ENCODE measurements around the gene PKN1.

The PKN1 gene

DNA sequence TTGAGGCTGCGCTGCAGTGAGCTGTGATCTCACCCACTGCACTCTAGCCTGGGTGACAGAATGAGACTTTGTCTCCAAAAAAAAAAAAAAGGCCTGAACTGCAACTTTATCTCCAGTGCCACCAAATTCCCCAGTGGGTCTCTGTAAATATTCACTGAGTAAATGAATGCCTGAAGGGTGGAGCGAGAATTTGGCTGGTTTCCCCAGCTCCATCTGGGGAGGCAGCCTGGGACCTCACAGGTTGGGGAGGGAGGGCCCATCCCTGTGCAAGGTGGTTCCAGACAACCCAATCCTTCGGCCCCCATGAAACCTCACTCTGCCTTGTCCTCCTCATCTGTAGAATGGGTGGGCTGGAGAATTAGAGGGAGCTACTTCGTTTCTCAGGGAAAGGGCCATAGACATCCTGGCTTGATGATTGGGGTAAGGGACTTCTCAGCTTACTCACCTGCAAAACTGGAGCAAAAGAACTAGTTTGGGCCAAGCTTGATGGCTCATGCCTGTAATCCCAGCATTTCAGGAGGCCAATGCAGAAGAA lies 4.2 kb upstream of the PKN1 start (continued):
- TF ChIP-seq, protein P1, sequence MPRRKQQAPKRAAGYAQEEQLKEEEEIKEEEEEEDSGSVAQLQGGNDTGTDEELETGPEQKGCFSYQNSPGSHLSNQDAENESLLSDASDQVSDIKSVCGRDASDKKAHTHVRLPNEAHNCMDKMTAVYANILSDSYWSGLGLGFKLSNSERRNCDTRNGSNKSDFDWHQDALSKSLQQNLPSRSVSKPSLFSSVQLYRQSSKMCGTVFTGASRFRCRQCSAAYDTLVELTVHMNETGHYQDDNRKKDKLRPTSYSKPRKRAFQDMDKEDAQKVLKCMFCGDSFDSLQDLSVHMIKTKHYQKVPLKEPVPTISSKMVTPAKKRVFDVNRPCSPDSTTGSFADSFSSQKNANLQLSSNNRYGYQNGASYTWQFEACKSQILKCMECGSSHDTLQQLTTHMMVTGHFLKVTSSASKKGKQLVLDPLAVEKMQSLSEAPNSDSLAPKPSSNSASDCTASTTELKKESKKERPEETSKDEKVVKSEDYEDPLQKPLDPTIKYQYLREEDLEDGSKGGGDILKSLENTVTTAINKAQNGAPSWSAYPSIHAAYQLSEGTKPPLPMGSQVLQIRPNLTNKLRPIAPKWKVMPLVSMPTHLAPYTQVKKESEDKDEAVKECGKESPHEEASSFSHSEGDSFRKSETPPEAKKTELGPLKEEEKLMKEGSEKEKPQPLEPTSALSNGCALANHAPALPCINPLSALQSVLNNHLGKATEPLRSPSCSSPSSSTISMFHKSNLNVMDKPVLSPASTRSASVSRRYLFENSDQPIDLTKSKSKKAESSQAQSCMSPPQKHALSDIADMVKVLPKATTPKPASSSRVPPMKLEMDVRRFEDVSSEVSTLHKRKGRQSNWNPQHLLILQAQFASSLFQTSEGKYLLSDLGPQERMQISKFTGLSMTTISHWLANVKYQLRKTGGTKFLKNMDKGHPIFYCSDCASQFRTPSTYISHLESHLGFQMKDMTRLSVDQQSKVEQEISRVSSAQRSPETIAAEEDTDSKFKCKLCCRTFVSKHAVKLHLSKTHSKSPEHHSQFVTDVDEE (CRISPR knock-in tag; IDR thresholded peaks at IDR 0.05): no peak

DNA sequence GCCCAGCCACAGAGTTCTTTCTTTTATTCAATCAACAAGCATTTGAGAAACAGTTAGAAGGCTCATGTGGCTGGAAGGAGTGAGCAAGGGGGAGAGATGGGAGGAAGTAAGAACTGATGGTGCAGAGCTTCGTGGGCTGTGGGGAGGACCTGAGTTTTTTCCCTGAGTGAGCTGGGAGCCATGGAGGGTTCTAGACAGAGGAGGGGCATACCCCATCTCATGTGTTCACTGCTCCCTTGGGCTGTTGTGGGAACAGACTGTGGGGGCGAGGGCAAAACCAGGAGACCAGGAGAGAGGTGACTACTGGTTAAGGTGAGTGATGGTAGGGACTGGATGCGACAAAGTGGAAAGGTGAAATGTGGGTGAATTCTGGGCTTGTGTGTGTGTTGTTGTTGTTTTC lies 2.4 kb upstream of the PKN1 start:
- TF ChIP-seq GLIS3 (CRISPR knock-in tag; IDR thresholded peaks at IDR 0.05) (no peak), RARB (CRISPR knock-in tag; IDR thresholded peaks at IDR 0.05) (no peak), BACH2 (CRISPR knock-in tag; IDR thresholded peaks at IDR 0.05; ENCODE audit: borderline replicate concordance) (no peak), TOX (CRISPR knock-in tag; IDR thresholded peaks at IDR 0.05; ENCODE audit: borderline replicate concordance) (no peak), ZFP30 (CRISPR knock-in tag; IDR thresholded peaks at IDR 0.05) (no peak), PPARA (CRISPR knock-in tag; IDR thresholded peaks at IDR 0.05; ENCODE audit: borderline replicate concordance) (no peak), ZNF8 (CRISPR knock-in tag; IDR thresholded peaks at IDR 0.05) (no peak), ZNF565 (CRISPR knock-in tag; conservative IDR thresholded peaks at IDR 0.05; ENCODE audit: low read depth) (no peak), ESRRG (CRISPR knock-in tag; IDR thresholded peaks at IDR 0.05) (no peak), OSR1 (CRISPR knock-in tag; IDR thresholded peaks at IDR 0.05) (no peak), CSDC2 (CRISPR knock-in tag; IDR thresholded peaks at IDR 0.05) (no peak), ARNTL (CRISPR knock-in tag; IDR thresholded peaks at IDR 0.05; ENCODE audit: borderline replicate concordance, low read depth) (no peak), ISL1 (CRISPR knock-in tag; IDR thresholded peaks at IDR 0.05) (no peak), SNAI2 (CRISPR knock-in tag; IDR thresholded peaks at IDR 0.05) (no peak), TCF4 (CRISPR knock-in tag; IDR thresholded peaks at IDR 0.05; ENCODE audit: borderline replicate concordance) (no peak), ZNF70 (CRISPR knock-in tag; IDR thresholded peaks at IDR 0.05) (no peak), ZC3H10 (CRISPR knock-in tag; IDR thresholded peaks at IDR 0.05) (no peak)
- TF ChIP-seq, protein P2, sequence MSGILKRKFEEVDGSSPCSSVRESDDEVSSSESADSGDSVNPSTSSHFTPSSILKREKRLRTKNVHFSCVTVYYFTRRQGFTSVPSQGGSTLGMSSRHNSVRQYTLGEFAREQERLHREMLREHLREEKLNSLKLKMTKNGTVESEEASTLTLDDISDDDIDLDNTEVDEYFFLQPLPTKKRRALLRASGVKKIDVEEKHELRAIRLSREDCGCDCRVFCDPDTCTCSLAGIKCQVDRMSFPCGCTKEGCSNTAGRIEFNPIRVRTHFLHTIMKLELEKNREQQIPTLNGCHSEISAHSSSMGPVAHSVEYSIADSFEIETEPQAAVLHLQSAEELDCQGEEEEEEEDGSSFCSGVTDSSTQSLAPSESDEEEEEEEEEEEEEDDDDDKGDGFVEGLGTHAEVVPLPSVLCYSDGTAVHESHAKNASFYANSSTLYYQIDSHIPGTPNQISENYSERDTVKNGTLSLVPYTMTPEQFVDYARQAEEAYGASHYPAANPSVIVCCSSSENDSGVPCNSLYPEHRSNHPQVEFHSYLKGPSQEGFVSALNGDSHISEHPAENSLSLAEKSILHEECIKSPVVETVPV (CRISPR knock-in tag; IDR thresholded peaks at IDR 0.05): no peak
- TF ChIP-seq, protein P3, sequence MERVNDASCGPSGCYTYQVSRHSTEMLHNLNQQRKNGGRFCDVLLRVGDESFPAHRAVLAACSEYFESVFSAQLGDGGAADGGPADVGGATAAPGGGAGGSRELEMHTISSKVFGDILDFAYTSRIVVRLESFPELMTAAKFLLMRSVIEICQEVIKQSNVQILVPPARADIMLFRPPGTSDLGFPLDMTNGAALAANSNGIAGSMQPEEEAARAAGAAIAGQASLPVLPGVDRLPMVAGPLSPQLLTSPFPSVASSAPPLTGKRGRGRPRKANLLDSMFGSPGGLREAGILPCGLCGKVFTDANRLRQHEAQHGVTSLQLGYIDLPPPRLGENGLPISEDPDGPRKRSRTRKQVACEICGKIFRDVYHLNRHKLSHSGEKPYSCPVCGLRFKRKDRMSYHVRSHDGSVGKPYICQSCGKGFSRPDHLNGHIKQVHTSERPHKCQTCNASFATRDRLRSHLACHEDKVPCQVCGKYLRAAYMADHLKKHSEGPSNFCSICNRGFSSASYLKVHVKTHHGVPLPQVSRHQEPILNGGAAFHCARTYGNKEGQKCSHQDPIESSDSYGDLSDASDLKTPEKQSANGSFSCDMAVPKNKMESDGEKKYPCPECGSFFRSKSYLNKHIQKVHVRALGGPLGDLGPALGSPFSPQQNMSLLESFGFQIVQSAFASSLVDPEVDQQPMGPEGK (CRISPR knock-in tag; IDR thresholded peaks at IDR 0.05; ENCODE audit: borderline replicate concordance): no peak
- TF ChIP-seq, protein P4, sequence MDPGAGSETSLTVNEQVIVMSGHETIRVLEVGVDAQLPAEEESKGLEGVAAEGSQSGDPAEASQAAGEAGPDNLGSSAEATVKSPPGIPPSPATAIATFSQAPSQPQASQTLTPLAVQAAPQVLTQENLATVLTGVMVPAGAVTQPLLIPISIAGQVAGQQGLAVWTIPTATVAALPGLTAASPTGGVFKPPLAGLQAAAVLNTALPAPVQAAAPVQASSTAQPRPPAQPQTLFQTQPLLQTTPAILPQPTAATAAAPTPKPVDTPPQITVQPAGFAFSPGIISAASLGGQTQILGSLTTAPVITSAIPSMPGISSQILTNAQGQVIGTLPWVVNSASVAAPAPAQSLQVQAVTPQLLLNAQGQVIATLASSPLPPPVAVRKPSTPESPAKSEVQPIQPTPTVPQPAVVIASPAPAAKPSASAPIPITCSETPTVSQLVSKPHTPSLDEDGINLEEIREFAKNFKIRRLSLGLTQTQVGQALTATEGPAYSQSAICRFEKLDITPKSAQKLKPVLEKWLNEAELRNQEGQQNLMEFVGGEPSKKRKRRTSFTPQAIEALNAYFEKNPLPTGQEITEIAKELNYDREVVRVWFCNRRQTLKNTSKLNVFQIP (CRISPR knock-in tag; IDR thresholded peaks at IDR 0.05; ENCODE audit: borderline replicate concordance, low read depth): no peak
- no peak for ATAC-seq

DNA sequence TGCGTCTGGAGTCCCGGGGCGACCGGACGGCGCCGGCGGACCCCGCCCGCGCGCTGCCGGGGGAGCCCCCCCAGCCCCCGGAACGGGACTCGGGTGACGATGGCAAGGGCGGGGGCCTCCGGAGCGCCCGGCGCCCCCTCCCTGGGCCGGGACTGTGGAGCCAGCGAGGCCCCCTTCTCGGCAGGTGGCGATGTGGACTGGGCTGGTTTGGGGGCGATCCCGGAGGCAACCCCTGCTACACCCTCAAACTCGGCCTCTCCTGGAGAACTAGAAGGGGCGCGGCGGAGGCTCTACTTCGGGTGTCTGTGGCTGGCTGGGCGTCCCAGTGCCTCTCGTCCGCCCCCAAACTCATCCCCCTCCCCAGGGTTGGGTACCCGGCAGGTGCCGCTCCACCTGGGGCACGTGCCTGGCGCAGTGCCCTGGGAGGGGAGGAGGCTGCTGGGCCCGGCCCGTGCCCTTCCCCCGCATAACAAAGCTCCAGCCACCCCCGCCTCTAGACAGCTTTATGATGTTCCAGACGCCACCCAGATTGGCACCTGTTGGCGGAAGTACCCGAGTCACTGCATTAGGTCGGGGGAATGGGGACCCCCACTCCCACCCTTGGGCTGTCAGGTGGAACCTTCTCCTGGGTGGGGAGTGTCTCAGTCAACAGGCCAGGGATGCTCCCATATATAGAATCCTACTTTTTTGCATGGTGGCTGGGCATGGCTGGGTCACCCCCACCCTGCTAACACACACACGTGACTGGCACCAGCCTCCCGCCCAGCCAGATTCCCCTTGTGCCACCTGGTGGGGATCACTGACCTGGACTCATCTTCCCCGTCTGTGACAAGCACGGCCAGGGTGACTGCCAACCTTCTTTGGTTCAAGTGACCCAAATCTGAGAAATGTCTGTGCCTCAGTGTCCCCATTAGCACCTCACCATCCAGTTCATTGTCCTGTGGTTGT lies 722 bp downstream of the PKN1 start:
- no peak for TF ChIP-seq ISL1 (CRISPR knock-in tag; IDR thresholded peaks at IDR 0.05)
- TF ChIP-seq, protein P1 (CRISPR knock-in tag; IDR thresholded peaks at IDR 0.05): no peak
- TF ChIP-seq ZNF70 (CRISPR knock-in tag; IDR thresholded peaks at IDR 0.05): no peak
- TF ChIP-seq ZC3H10 (CRISPR knock-in tag; IDR thresholded peaks at IDR 0.05): no peak
- TF ChIP-seq ZFP30 (CRISPR knock-in tag; IDR thresholded peaks at IDR 0.05): no peak
- peak; percentile 45 for ATAC-seq
